Thoracic aorta (tissue), 2 donors: ENCODE data around the gene FAM187B. TPM values are rescaled to one million over a fixed set of nuclear protein-coding genes. Genes with fewer than 3 reads are reported as not detected.
A peak's percentile ranks its signal among the peaks of the same experiment; 100 is the strongest.
"Not testable (repeated sequence)": the region's sequence is repeated elsewhere in the genome, so short reads cannot be mapped to it uniquely, and the experiment has no call there.

Experiments
- ATAC-seq: fragments of 150-250 bp; one replicate; pipeline ENCODE4 v1.8.0; 2017; ENCODE audit warnings: low read depth; ENCODE audit not compliant: insufficient number of reproducible peaks, low FRiP score
- DNase-seq: peaks from one replicate; pipeline ENCODE4 v3.0.0-alpha.2; 2020; ENCODE audit warnings: low spot score
- H3K27ac ChIP-seq, 2 donors: fragments of 200-600 bp; sonication (generic); 1 replicate in 1 of 2; 2 replicates in 1 of 2; pipeline ENCODE4 v1.5.1; 2016; ENCODE audit warnings: mild to moderate bottlenecking in 2 of 2, moderate library complexity in 2 of 2
- H3K27me3 ChIP-seq: fragments of 200-600 bp; sonication (generic); replicated peaks from 2 replicates; pipeline ENCODE4 v1.6.0; 2016; ENCODE audit warnings: mild to moderate bottlenecking; ENCODE audit not compliant: insufficient read depth
- H3K36me3 ChIP-seq: fragments of 200-600 bp; sonication (generic); one replicate; pipeline ENCODE4 v1.5.1; 2016
- H3K4me1 ChIP-seq, 2 donors: fragments of 200-600 bp; sonication (generic); 1 replicate in 1 of 2; 2 replicates in 1 of 2; pipeline versions ENCODE4 v1.5.1 to v1.6.0; 2016; ENCODE audit warnings: low read depth in 2 of 2, mild to moderate bottlenecking in 1 of 2; ENCODE audit not compliant: control insufficient read depth in 1 of 2
- H3K4me3 ChIP-seq: fragments of 200-600 bp; sonication (generic); 2 replicates; pipeline ENCODE4 v1.5.1; 2016; ENCODE audit warnings: mild to moderate bottlenecking
- H3K9me3 ChIP-seq: fragments of 200-600 bp; sonication (generic); 2 replicates; pipeline ENCODE4 v1.5.1; 2016
- CTCF ChIP-seq: fragments of 200-600 bp; sonication (generic); IDR thresholded peaks from one replicate; pipeline ENCODE4 v1.5.1; 2019; ENCODE audit warnings: antibody characterized with exemption
- total RNA-seq, 2 donors: library from RNA; depleted of rRNA; stranded (reverse); fragments of >200 nt; gene quantifications; one replicate each; pipeline versions ENCODE4 v1.1.0 to v1.2.3, GENCODE V29; 2016

Gene FAM187B
- total RNA-seq, 2 donors from 2014 or later, result not detected

GRCh38 chr19:35248310-35249145, 20.0 kb upstream of the FAM187B start, which contains the start of gene LSR:
TSS of gene LSR (plus strand) at chr19:35249002. CDS start at chr19:35249023, 21 bp downstream.
- Histone ChIP-seq H3K4me1 (peaks cover 0 to 6% of the 10 kb centered on the region in 2 donors), H3K4me3 (peak within 1 kb of the TSS; percentile 73), H3K9me3 (no peaks in the 10 kb centered on the region), H3K36me3 (no peaks in the 10 kb centered on the region), H3K27ac (peak within 1 kb of the TSS; percentile 15 to 43), H3K27me3 (no peaks in the 10 kb centered on the region)
- DNase-seq (no peak), ATAC-seq (no peak)
- TF ChIP-seq CTCF, result no peak

- no peak for ATAC-seq
- Histone ChIP-seq H3K27me3 (no peaks in the 10 kb centered on the region), H3K36me3 (no peaks in the 10 kb centered on the region)
Measured at GRCh38 chr19:35247526-35248309, 19.2 kb upstream of the FAM187B start.

GRCh38 chr19:35246466-35247092, 18.0 kb upstream of the FAM187B start:
- Histone ChIP-seq H3K36me3 (no peaks in the 10 kb centered on the region), H3K9me3 (no peaks in the 10 kb centered on the region), H3K27me3 (no peaks in the 10 kb centered on the region), H3K27ac (no peak overlapping the region), H3K4me3 (no peak overlapping the region), H3K4me1 (peaks cover 0 to 6% of the 10 kb centered on the region in 2 donors)
- DNase-seq (no peak), ATAC-seq (no peak)
- TF ChIP-seq CTCF, result no peak

More at GRCh38 chr19:35247526-35248309, 19.2 kb upstream of the FAM187B start:
- Histone ChIP-seq H3K4me1 (peaks cover 0 to 6% of the 10 kb centered on the region in 2 donors), H3K27ac (peak overlapping the region; percentile 15 to 43), H3K4me3 (peak overlapping the region; percentile 73), H3K9me3 (no peaks in the 10 kb centered on the region)
- DNase-seq, result no peak
- peak; percentile 31 for TF ChIP-seq CTCF

- no peak for DNase-seq
- H3K4me1 ChIP-seq, result no peaks in the 10 kb centered on the region
- no peaks in the 10 kb centered on the region for H3K36me3 ChIP-seq
- H3K9me3 ChIP-seq, result peaks cover 5% of the 10 kb centered on the region
- no peak for TF ChIP-seq CTCF
- no peaks in the 10 kb centered on the region for H3K27me3 ChIP-seq
- H3K4me3 ChIP-seq, result no peak overlapping the region
- ATAC-seq, result no peak
- no peak overlapping the region for H3K27ac ChIP-seq
Measured at GRCh38 chr19:35241417-35241816, 12.9 kb upstream of the FAM187B start.

GRCh38 chr19:35240327-35240726, 11.8 kb upstream of the FAM187B start:
- Histone ChIP-seq H3K27ac (no peak overlapping the region), H3K4me3 (no peak overlapping the region), H3K9me3 (peaks cover 5% of the 10 kb centered on the region), H3K36me3 (no peaks in the 10 kb centered on the region), H3K4me1 (no peaks in the 10 kb centered on the region), H3K27me3 (no peaks in the 10 kb centered on the region)
- no peak for TF ChIP-seq CTCF
- no peak for DNase-seq
- no peak for ATAC-seq

GRCh38 chr19:35239597-35239996, 11.1 kb upstream of the FAM187B start:
- not testable (repeated sequence) for H3K27me3 ChIP-seq, DNase-seq, H3K4me1 ChIP-seq, H3K27ac ChIP-seq, H3K36me3 ChIP-seq, ATAC-seq, H3K9me3 ChIP-seq, H3K4me3 ChIP-seq
